ENCODE results near the gene PCCA.

GRCh38 chr13:100528820-100529219 is 439.9 kb downstream of the PCCA start:
- TF ChIP-seq CTCF (IDR thresholded peaks at IDR 0.05) (no peak), POLR2A (IDR thresholded peaks at IDR 0.05) (no peak)
